GM18907 (cell line): ENCODE data around the gene DAZL.
A peak's percentile ranks its signal among the peaks of the same experiment; 100 is the strongest.

ENCODE experiments used
- ATAC-seq: cut with Tn5 transposase; IDR thresholded peaks from one replicate; pipeline ENCODE4 v1.9.1; 2021; ENCODE audit warnings: mild to moderate bottlenecking, moderate library complexity; ENCODE audit not compliant: unreplicated experiment

DAZL gene

GRCh38 chr3:16596352-16597032 lies 8.7 kb downstream of the DAZL start:
- peak; percentile 71 for ATAC-seq

GRCh38 chr3:16595778-16596177 lies 9.4 kb downstream of the DAZL start:
- no peak for ATAC-seq

- ATAC-seq = peak; percentile 97
Measured at GRCh38 chr3:16589867-16590624, 15.2 kb downstream of the DAZL start.

- ATAC-seq = no peak
Measured at GRCh38 chr3:16589120-16589519, 16.1 kb downstream of the DAZL start.

GRCh38 chr3:16587681-16588060 lies 17.6 kb downstream of the DAZL start:
- ATAC-seq = no peak

GRCh38 chr3:16587047-16587680 lies 18.1 kb downstream of the DAZL start:
- ATAC-seq = no peak

- ATAC-seq = no peak
Measured at GRCh38 chr3:16584880-16585279, 20.3 kb downstream of the DAZL start.

GRCh38 chr3:16583551-16583950 lies 21.7 kb downstream of the DAZL start:
- ATAC-seq = no peak

GRCh38 chr3:16570113-16570512 lies 35.1 kb downstream of the DAZL start:
- no peak for ATAC-seq

GRCh38 chr3:16568532-16568931 lies 36.7 kb downstream of the DAZL start:
- no peak for ATAC-seq

GRCh38 chr3:16568115-16568514 lies 37.1 kb downstream of the DAZL start:
- no peak for ATAC-seq

- ATAC-seq = no peak
Measured at GRCh38 chr3:16559653-16560365, 45.4 kb downstream of the DAZL start.

GRCh38 chr3:16554126-16554525 lies 51.1 kb downstream of the DAZL start:
- no peak for ATAC-seq

GRCh38 chr3:16552757-16553156 lies 52.5 kb downstream of the DAZL start:
- no peak for ATAC-seq

GRCh38 chr3:16551342-16551976 lies 53.8 kb downstream of the DAZL start:
- no peak for ATAC-seq

- peak; percentile 90 for ATAC-seq
Measured at GRCh38 chr3:16550676-16551341, 54.4 kb downstream of the DAZL start.

GRCh38 chr3:16550305-16550675 lies 54.9 kb downstream of the DAZL start:
- ATAC-seq = peak; percentile 26

- ATAC-seq = no peak
Measured at GRCh38 chr3:16548721-16549120, 56.5 kb downstream of the DAZL start.

GRCh38 chr3:16547561-16548357 lies 57.5 kb downstream of the DAZL start:
- ATAC-seq = no peak
